ENCODE measurements around the gene DDX3X.
A peak's percentile ranks its signal among the peaks of the same experiment; 100 is the strongest.
"Not testable (repeated sequence)": the region's sequence is repeated elsewhere in the genome, so short reads cannot be mapped to it uniquely, and the experiment has no call there.

The DDX3X gene

DNA sequence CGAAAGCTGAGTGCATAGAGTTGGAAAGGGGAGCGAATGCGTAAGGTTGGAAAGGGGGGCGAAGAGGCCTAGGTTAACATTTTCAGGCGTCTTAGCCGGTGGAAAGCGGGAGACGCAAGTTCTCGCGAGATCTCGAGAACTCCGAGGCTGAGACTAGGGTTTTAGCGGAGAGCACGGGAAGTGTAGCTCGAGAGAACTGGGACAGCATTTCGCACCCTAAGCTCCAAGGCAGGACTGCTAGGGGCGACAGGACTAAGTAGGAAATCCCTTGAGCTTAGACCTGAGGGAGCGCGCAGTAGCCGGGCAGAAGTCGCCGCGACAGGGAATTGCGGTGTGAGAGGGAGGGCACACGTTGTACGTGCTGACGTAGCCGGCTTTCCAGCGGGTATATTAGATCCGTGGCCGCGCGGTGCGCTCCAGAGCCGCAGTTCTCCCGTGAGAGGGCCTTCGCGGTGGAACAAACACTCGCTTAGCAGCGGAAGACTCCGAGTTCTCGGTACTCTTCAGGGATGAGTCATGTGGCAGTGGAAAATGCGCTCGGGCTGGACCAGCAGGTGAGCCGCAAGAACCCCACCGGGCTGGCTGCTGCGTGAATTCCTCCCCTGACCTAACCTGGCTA lies at the start of gene DDX3X:
Gene DDX3X, plus strand, starts transcription at position 419 of the 619 bp plus-strand sequence. Its CDS starts 91 bp downstream, at position 510.
- peak; percentile 75 to 90 for DNase-seq

DNA sequence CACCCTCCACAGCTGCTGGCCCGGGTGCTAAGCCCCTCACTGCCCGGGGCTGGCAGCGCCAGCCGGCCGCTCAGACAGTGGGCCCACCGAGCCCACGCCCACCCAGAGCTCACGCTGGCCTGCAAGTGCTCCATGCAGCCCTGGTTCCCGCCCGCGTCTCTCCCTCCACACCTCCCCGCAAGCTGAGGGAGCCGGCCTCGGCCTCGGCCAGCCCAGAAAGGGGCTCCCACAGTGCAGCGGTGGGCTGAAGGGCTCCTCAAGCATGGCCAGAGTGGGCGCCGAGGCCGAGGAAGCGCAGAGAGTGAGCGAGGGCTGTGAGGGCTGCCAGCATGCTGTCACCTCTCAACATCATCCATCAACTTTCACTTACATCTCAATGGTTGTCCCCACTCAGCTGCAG lies 48.0 kb upstream of the DDX3X start:
- DNase-seq = not testable (repeated sequence)

DNA sequence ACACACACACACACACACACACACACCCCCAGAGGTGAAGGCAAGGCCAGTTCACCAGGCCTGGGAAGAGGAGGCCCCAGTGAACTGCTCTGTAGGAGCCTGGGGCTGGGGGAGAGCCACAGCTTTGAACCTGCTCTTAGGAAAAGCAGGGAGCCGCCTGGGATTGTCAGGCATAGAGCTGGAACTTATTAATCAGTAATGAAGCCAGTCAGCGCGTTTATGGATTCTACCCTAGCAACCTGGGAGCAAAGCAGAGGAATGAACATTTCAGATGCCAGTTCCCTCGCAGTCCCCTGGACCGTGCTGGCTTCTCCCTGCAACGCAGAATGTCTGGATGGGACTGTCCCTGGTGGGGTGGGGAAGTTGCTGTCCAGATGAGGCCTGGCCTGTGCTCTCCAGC lies 45.3 kb upstream of the DDX3X start:
- no peak for DNase-seq

DNA sequence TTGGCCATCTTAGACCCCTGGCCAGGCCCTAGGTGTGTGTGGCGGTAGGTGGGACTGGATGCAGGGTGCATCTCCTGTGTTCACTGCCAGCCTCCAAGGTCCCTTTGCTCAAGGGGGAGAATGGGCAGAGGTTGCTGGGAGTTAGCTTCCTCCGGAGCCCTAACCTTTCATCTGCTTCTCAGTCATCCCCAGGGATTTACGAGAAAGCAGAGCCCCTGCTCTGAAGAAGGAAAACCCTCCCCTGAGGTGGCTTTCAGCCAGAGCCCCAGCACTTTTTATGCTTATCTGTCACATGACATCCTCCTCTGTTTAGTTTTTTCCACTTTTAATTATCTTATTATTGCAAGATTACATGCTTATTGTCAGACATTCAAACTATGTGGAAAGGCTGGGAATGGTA lies 44.9 kb upstream of the DDX3X start:
- no peak for DNase-seq

DNA sequence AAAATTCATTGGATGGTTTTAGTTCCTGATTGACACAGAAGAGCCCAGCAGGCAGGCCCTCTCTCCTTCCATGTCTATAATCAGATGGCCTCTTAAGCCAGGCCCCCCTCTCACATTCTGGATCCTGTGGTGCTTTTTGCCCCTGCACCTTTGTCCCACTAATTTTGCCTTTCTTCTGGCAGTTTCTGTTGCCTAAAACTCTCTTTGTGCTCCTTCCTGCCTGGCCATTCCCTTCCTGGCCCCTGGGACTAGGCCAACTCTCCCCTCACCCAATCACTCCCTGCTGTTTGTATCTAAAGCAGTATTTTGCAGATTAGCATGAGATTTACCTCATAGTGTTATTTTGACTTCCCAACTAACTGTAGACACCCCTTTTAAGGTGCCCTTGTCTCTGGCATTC lies 42.7 kb upstream of the DDX3X start:
- no peak for DNase-seq

DNA sequence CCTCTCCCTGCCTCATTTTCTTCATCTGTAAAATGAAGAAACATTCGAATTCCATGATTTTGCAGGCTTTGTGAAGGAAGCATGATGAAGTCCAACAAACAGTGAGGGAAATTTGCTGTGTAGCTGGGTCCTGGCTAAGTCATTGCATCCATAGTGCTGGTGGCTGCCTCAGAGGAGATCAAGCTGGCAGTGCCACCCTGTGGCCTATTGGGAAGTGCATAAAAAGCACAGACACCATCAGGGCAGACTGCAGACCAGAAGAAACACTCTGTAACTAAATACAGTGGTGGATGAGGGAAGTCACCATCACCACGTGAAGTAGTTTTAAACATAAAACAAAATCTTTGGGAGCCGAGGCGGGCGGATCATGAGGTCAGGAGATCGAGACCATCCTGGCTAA lies 40.7 kb upstream of the DDX3X start:
- no peak for DNase-seq

DNA sequence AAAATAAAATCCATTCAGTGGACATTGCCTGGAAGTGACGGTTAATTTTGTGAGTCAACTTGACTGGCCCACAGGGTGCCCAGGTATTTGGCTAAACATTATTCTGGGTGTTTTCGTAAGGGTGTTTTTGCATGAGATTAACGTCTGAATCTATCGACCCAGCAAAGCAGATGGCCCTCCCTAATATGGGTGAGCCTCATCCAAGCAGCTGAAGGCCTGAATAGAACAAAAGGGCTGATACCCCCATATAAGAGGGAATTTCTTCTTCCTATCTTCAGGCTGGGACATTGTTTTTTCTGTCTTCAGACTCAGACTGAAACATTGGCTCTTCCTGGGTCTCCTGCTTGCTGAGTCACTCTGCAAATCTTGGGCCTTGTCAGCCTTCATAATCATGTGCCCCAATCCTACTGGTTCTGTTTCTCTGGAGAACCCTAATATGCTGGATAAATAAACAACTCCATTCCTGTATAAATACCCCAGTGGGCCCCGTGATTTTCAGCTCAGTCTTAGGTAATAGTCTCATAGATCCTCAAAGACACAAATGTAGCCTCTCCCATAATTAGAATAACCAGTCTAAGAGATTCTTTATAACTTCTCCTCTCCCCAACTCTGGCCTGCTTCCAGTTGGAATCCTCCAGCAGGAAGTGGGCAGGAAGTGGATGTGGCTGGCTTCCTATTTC lies 33.1 kb upstream of the DDX3X start:
- DNase-seq = no peak

DNA sequence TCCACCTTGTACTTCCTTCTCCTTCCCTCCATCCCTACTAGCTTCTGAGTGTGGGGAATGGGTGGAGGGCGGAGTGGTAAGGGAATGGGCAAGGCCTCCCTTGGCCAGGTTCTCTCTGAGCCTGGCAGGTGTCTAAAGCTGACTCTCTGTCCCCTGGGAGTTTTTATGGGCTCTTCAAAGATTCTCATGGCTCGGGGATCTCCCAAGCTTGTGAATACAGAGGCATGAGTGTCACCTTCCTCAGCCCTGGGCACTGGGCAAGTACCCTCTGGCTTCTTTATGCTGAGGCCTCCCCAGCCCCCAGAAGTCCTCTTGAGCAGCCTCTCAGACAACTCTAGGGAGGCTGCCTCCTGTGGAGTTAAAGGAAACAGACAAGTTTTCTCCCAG lies 32.5 kb upstream of the DDX3X start:
- no peak for DNase-seq

DNA sequence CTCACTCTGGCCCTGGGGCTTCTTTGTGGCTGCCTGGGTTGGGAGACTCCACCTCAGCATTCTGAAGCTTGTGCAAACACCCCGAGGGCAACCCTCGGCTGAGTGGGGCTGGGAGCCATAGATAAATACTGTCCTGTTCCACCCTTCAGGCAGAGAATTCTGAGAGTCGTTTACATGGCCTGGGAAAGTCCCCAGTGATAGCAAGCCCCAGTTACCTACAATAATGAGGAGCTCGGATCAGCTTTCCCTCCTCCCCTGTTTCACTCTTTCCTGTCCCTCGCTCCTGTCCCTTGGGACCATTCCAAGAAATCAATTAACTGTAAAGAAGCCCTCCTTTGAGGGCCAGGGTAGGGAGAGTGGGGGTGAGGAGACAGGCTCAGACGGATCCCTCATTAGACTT lies 31.6 kb upstream of the DDX3X start:
- DNase-seq = no peak

DNA sequence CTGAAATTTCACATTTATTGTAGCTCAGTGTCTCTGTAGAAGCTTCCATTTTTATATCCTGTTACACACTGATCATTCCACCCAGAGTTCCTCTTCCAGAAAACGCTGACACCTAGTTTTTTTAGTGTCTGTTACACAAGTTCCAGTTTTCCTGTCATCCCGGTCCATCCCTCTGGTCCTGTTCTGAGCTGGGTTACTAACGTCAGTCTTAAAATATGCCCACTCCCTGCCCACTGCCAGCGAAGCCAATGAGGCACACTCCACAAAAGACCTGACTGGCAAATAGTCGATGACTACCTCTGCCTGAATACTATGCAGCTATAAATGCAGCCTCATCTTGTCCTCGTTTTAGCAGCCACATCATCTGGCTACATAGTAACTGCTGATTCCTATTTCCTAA lies 30.9 kb upstream of the DDX3X start:
- DNase-seq = no peak

DNA sequence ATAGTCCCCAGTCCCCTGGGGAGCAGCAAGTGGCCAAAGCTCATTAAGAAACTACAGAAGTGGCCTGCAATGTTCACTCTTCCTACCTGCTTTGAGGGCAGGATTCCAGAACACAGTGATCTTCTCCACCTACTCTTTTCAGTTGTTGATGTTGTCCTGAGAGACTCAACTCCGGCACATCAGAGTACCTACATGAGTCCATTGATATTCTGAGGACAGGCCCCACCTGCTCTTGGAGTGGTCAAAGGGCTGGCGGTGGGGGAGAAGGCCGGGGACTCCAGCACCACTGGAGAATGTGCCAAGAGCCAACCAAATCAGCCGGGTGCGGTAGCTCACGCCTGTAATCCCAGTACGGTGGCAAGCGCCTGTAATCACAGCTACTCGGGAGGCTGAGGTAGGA lies 29.8 kb upstream of the DDX3X start:
- DNase-seq = no peak

DNA sequence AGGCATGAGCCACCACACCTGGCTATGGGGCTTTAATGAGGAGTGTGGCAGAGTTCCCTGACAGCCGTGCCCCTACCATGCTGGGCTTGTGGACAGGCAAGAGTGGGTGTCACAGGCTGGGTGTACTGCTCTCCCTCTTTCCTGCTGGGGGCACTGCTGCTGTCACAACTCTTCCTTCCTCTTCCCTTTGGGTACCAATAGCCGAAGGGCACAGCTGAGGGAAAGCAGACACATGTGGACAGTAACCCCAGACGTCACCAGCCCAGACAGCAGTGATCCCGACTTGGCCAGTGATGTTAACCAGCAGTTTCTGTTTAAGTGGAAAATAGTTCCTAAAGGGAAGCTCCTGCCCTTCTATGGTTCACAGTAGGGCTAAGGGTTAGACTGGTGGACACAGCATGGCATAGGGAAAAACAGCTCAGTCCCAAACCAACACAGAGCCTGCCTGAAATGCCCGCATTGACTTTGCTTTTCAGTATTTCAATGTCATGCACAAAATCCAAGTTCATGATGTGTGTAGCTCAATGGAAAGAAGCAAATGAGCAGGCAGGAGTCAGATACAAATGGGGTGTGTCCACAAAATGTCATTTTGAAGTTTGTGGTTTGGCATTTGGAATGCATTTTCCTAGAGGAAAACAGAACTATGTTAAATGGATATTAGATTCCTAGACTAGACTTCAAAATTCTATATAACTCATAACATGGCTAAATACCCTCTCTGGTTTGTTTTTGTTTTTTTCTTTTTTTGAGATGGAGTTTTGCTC lies 24.9 kb upstream of the DDX3X start:
- DNase-seq = no peak

DNA sequence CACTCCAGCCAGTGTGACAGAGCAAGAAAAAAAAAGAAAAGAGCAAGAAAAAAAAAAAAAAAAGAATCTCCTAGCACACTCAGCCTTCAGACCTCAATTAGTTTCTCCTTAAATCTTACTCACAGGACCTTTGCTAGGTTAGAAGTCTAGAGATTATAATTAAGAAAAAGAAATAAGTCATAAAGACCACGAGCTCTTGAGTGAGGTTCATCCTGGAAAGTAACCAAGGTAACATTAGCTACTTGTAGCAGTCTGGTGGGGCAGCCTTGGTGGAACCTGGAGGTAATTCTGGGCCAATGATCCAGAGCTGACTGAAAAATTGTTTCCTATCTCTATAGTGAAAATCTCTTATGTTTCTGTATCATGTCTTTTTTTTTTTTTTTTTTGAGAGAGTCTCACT lies 21.2 kb upstream of the DDX3X start:
- no peak for DNase-seq

DNA sequence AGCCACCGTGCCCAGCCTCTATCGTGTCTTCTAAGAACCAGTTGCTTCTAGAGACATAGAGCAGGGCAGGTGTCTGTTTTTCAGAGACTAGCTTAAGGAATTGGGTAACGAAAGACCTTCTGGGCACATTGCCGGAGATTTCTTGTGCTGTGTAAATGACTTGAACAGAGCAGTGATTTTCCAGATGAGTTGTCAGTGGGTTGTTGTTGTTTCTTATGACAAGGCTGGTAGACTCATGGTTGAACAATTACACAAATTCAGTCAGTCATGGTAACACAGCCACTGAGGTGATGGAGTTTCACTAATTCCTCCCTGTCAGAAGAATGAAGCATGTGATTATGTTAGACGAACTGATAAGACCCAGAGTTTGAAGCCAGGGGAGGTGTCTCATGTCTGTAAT lies 20.5 kb upstream of the DDX3X start:
- DNase-seq = no peak

DNA sequence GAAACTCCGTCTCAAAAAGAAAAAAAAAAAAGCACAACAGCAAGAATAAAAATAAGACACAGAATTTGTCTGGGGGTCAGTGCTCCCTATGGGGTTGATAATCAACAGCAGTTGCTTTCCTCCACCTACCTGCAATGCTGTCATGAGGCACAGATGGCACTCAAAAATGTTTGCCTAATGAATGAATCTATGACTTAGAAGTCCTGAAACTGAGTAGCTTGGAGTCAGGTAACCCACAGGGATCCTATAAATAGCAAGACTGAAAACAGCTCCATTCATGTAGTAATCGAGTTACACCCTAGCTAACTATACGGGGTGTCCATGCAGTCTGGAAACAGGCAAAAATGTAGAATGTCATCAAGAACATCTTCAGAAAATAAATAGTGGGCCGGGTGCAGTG lies 19.8 kb upstream of the DDX3X start:
- no peak for DNase-seq

DNA sequence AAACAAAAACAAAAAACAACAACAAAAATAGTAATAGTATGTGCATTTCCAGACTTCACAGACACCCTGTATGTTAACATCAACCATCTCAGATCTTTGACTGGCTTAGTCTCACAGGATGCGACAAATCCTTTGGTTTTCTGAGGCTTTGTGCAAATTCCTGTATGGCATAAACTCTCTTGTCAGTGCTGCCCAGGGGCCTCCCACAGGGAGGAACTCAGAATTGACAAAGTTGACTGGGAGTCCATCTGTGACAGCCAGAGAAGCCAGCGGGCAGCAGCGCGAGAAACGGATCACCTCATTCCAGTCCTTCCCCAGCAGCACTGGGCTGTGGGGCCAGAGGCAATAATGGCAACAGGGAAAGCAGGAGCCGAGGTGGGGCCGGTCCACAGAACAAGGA lies 19.1 kb upstream of the DDX3X start:
- no peak for DNase-seq

DNA sequence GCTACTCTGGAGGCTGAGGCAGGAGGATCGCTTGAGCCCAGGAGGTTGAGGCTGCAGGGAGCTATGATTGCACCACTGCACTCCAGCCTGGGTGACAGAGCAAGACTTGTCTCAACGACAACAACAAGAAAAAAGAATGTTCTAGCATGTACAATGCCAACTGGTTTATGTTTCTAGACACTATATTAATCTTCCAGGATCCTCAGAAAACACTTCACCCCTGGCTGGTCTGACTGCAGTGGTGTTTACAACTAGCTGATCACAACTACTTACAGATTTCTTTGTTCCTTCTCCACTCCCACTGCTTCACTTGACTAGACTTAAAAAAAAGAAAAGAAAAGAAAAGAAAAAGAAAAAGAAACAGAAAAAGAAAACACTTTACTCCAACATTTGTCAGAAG lies 17.7 kb upstream of the DDX3X start:
- DNase-seq = not testable (repeated sequence)

DNA sequence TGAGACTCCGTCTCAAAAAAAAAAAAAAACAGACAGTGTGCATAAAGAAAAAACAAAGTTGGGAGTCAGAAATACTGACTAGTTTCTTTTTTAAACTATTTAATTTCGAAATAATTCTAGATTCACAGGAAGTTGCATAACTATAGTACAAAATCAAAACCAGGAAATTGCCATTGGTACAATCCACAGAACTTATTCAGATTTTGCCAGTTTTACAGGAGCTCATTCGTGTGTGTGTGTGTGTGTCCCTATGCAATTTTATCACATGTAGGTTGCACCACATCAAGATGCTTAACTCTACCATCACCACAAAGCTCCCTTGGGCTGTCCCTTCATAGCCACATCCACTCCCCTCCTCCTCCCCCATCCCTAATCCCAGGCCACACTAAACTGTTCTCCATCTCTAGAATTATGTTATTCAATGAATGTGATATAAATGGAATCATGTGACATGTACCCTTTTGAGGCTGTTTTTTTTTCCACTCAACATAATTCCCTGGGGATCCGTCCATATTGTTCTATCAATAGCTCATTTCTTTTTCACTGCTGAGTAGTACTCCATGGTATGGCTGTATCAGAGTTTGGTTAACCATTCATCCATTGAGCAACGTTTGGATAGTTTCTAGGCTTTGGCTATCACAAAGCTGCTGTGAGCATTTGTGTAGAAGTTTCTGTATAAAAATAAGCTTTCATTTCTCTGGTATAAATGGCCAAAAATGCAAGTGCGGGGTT lies 16.3 kb upstream of the DDX3X start:
- DNase-seq = no peak

DNA sequence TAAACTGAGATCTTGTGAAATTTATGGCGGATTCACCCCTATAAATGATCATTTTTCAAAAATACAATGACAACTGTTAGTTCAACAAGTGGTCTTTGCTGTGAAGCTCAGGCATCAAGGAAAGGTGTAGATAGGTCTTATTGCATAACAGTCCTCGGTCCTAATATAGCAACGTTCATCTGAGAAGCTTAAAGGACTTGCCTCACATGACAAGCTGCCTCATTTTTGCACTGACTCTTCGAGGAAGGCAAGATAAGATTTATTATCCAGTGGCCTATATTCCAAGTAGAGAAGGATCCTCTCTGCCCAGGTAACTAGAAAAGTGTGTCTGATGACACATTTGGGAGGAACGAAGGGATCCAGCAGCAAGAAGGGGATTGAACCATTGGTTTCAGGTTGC lies 13.6 kb upstream of the DDX3X start:
- no peak for DNase-seq

DNA sequence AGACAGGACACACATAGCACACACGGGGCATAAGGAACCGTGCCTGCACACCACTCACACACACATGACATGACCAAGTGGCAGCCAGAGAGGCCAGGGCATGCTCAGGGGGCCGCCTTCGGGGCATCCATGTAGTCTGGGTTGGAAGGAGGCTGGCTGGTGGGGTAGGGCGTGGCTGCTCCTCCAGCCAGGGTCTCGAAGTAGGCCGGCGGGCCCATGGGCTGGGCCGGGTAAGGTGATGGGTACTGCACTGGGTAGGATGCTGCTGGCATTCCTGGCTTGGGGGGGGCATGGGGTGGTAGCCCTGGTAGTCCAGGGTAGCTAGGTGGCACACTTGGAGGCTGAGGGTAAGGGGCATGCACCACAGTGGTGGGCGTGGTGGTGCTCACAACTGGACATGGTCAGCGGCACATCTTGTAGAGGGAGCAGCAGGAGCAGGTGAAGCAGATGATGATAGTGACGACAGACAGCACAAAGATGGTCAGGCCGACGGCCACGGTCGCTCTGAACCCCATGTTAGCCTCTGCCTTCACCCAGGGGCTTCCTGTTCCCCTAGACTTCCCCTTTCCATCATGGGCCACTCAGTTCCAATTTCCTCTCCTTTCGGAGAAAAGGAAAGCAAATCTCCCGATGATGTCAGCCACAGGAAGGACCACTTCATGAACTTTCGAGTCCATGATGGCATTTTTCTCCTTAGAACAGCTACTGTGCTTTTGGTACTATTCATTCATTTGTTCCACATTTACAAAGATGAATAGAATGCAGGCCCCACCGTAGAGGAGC lies 10.9 kb upstream of the DDX3X start:
- no peak for DNase-seq

DNA sequence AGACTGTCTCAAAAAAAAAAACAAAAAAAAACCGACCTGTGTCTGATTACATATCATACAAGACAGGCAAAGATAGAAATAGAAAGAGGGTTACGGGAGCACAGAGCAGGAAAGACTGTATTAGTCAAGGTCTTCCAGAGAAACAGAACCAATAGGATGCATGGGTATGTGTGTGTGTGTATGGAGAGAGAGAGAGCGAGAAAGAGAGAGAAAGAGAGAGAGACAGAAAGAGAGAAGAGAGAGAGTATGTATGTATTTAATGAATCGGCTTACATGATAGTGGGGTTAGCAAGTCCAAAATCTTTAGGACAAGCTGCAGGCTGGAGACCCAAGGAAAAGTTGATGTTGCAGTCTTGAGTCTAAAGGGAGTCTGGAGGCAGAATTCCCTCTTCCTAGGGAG lies 7.5 kb upstream of the DDX3X start:
- DNase-seq = no peak

DNA sequence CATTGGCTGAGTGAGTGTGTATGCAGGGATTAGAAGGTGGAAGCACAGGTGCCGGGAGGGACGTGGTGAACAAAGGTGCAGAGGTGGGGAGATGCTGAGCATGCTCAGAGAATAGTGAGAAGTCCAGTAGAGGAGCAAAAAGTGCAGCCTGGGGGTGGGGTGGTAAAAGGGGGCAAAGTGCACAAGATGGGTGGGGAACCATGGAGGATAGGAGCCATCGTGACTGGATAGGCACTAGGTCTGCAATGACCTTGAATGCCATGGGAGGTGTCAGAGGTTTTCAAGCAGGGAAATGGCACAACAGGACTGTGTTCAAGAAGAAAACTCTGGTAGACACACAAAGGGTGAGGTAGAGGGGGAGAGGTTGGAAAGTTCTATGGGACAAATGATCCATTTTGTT lies 6.6 kb upstream of the DDX3X start:
- DNase-seq = no peak

DNA sequence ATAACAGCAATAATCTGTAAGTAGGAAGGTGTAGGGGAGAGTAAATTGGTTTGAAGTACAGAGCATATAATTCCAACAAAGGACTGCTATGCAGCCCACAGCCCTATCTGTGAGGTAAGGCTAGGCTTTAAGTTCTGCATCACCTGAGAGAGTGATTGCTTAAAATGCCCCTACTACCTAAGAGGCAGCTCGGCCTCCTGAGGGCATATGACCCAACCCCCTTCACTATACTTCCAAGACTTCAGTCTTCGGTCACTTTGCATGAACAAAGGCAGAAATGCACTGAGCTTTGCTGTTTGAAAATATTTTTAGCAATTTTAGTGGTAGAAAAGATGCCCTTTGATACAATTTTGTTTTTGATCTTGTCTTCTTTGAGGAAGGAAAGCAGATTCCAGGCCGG lies 4.9 kb upstream of the DDX3X start:
- DNase-seq = no peak
